Ovary (tissue), 9 donors: ENCODE data around the gene IP6K3. TPM values are rescaled to one million over a fixed set of nuclear protein-coding genes. Genes with fewer than 3 reads are reported as not detected.

Experiments used
- DNase-seq, 5 donors: peaks; one replicate each; pipeline ENCODE4 v3.0.0-alpha.2; 2019 to 2020
- H3K27ac ChIP-seq, 2 donors: fragments of 200-600 bp; one replicate each; pipeline versions ENCODE4 v1.5.1 to v1.8.0; 2019 to 2022
- H3K27me3 ChIP-seq: fragments of 200-600 bp; one replicate; pipeline ENCODE4 v1.8.0; 2022
- H3K36me3 ChIP-seq: fragments of 200-600 bp; sonication (generic); one replicate; pipeline ENCODE4 v1.5.1; 2019
- H3K4me1 ChIP-seq: one replicate; pipeline ENCODE4 v1.8.1; 2013; ENCODE audit warnings: mild to moderate bottlenecking, moderate library complexity; ENCODE audit not compliant: insufficient read depth
- H3K4me3 ChIP-seq: fragments of 200-600 bp; sonication (generic); one replicate; pipeline ENCODE4 v1.5.1; 2017
- H3K9me3 ChIP-seq, 2 donors: fragments of 200-600 bp in 1 of 2; sonication (generic) in 1 of 2; one replicate each; pipeline versions ENCODE4 v1.5.1 to v1.8.1; 2013 to 2019; ENCODE audit warnings: mild to moderate bottlenecking in 1 of 2, moderate library complexity in 1 of 2
- CTCF ChIP-seq, 3 donors: fragments of 450-650 bp in 2 of 3; fragments of 200-600 bp in 1 of 3; IDR thresholded peaks; one replicate each; pipeline versions ENCODE4 v1.5.1 to v1.8.0; 2016 to 2022; ENCODE audit warnings: antibody characterized with exemption in 3 of 3, mild to moderate bottlenecking in 1 of 3
- EP300 ChIP-seq: sonication (generic); formaldehyde crosslinking; IDR thresholded peaks from one replicate; pipeline ENCODE4 v1.6.1; 2017; ENCODE audit warnings: antibody characterized with exemption
- POLR2A ChIP-seq: fragments of 450-650 bp; IDR thresholded peaks from one replicate; pipeline ENCODE4 v1.6.1; 2017; ENCODE audit warnings: antibody characterized with exemption, mild to moderate bottlenecking, moderate library complexity
- WGBS, 3 donors: extraction: QIAGEN DNeasy Blood & Tissue Kit in 1 of 3; methylation state at CpG; one replicate each; pipeline versions ENCODE4 v1.1.5 to v1.1.7; 2013 to 2017; 5-methylcytosine and 5-hydroxymethylcytosine counted together
- intact Hi-C, 4 donors: fragments of 100-400 bp; cut with DNase I; formaldehyde crosslinking; loops; one replicate each; pipeline versions ENCODE4 v1.11.0 to v1.15.1; 2022 to 2023
- polyA plus RNA-seq, 2 donors: library from polyadenylated mRNA; stranded (reverse); fragments of 200-250 nt in 1 of 2; fragments of 350-450 nt in 1 of 2; fragmentation: Illumina TruSeq in 1 of 2; extraction: RNeasy Lipid Tissue Mini Kit (QIAGEN cat#74804) in 1 of 2; gene quantifications; one replicate each; pipeline ENCODE4 v1.2.3, GENCODE V29; 2013 to 2014
- total RNA-seq, 7 donors: library from RNA; depleted of rRNA in 2 of 7; stranded (reverse); fragments of >200 nt in 2 of 7; fragmentation: NEBNext Ultra II Directional in 3 of 7; extraction: Animal tissue kit (Norgen Biotek cat#: 25700) in 3 of 7; gene quantifications; one replicate each; pipeline versions ENCODE4 v1.1.0 to v1.2.4, GENCODE V29; 2016 to 2023
- donor health status: DM: no; HTN: no; CAD: no; lungs with moderate emphysema.
- donor health status: DM: no; HTN: no; CAD: no.
- donor health status: Bipolar disorder and iron deficiency.
- donor health status: DM: yes; HTN: yes; CAD: no.
- donor health status: DM: no; HTN: no; CAD: no.
- donor health status: DM: yes; HTN: yes; CAD: no.

IP6K3 gene
- total and polyA plus RNA-seq, 9 donors: 0.11 to 1.1 (median 0.30) TPM; not detected in 2

DNA sequence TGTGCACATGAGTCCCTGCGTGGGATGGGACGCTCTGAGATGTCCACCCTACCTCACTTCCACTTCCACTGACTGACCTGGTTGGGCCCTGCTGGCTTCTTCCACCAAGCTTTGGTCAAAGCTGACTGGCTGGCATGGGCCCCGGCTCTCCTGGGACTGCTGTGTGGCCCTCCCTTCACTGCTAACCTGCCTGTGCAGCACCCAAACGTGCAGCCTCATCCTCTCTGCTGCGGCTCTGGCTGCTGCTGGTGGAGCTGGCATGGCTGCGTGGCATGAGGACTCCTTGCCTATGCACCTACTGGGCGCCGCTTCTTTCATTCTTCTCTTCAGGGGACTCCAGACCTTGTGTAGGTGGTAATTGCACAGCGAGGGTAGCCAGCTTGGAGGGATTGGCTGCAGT, 18.7 kb upstream of the IP6K3 start:
- 94 to 98% (median 96%) methylated on average over 9 of the region's 9 CpGs for WGBS, 3 donors
- Histone ChIP-seq H3K36me3 (no peaks in the 10 kb centered on the region), H3K4me1 (peaks cover 3% of the 10 kb centered on the region), H3K9me3 (no peaks in the 10 kb centered on the region), H3K4me3 (no peak overlapping the region), H3K27me3 (no peaks in the 10 kb centered on the region), H3K27ac (no peak overlapping the region)
- DNase-seq: no peak
- intact Hi-C loops: no loop called here
- TF ChIP-seq POLR2A (no peak), EP300 (no peak), CTCF (IDR thresholded peaks at IDR 0.05) (no peak)

DNA sequence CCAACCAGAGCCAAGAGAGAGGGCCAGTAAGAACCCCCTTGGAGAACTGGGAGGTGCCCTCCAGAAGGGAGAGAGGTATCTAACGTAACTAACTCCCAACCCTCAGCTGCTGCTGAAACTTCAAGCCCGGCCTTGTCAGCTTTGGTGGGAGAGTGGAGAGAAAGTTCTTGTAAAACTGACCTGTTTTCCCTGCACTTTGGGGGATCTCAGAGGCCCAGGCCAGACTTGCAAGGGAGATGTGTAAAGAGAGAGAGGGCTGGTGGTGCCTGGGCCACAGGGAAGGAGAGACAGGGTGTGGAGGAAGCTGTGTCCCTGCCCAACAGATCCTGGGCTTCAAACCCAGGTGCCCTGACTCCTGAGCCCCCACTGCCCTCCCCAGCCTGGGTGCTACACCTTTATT, 17.3 kb upstream of the IP6K3 start:
- Histone ChIP-seq H3K36me3 (no peaks in the 10 kb centered on the region), H3K27me3 (no peaks in the 10 kb centered on the region), H3K4me1 (no peaks in the 10 kb centered on the region), H3K27ac (no peak overlapping the region), H3K4me3 (no peak overlapping the region), H3K9me3 (no peaks in the 10 kb centered on the region)
- intact Hi-C loops: no loop called here
- 54 to 71% (median 64%) methylated on average over 2 of the region's 2 CpGs for WGBS, 3 donors
- no peak for DNase-seq
- no peak for TF ChIP-seq CTCF (IDR thresholded peaks at IDR 0.05)
- TF ChIP-seq EP300: no peak
- no peak for TF ChIP-seq POLR2A

DNA sequence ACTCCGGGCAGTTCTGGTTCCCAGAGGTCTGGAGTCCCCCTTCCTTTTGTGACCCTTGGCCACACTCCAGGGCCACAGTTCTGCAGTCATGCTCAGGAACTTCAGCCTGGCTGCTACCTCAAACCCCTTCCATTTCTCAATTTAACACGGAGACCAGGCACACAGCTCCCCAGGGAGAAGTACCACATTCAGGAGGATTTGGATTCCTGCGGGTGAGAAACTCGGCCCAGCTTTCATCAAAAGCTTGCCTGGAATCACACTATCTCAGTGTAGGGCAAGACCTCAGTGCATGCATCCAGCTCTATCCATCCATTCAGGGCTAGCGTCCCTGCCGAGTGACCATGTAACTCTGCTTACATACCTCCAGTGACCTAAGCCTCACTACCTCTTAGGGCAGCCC, 16.8 kb upstream of the IP6K3 start:
- H3K9me3 ChIP-seq: no peaks in the 10 kb centered on the region
- TF ChIP-seq CTCF (IDR thresholded peaks at IDR 0.05) (no peak), EP300 (no peak), POLR2A (no peak)
- H3K27me3 ChIP-seq: no peaks in the 10 kb centered on the region
- no peaks in the 10 kb centered on the region for H3K36me3 ChIP-seq
- DNase-seq: no peak
- H3K4me1 ChIP-seq: no peaks in the 10 kb centered on the region
- no peak overlapping the region for H3K27ac ChIP-seq
- WGBS, 3 donors: 18 to 37% (median 32%) methylated on average over 6 of the region's 6 CpGs
- H3K4me3 ChIP-seq: no peak overlapping the region
- intact Hi-C loops: no loop called here

GRCh38 chr6:33762713-33763112, 16.0 kb upstream of the IP6K3 start:
- Histone ChIP-seq H3K4me3 (no peak overlapping the region), H3K27me3 (no peaks in the 10 kb centered on the region), H3K4me1 (no peaks in the 10 kb centered on the region), H3K9me3 (no peaks in the 10 kb centered on the region), H3K27ac (no peak overlapping the region), H3K36me3 (no peaks in the 10 kb centered on the region)
- no peak for DNase-seq
- TF ChIP-seq CTCF (IDR thresholded peaks at IDR 0.05): no peak
- intact Hi-C loops: no loop called here
- WGBS, 3 donors: 61 to 81% (median 78%) methylated on average over 4 of the region's 4 CpGs
